ENCODE measurements around the gene CIC.

Gene CIC

GRCh38 chr19:42276821-42277220, 7.8 kb downstream of the CIC start:
- in situ Hi-C loops (cut with HindIII; ENCODE audit: low sequenced_read_pairs) = no loop called here
- TF ChIP-seq, protein P1, sequence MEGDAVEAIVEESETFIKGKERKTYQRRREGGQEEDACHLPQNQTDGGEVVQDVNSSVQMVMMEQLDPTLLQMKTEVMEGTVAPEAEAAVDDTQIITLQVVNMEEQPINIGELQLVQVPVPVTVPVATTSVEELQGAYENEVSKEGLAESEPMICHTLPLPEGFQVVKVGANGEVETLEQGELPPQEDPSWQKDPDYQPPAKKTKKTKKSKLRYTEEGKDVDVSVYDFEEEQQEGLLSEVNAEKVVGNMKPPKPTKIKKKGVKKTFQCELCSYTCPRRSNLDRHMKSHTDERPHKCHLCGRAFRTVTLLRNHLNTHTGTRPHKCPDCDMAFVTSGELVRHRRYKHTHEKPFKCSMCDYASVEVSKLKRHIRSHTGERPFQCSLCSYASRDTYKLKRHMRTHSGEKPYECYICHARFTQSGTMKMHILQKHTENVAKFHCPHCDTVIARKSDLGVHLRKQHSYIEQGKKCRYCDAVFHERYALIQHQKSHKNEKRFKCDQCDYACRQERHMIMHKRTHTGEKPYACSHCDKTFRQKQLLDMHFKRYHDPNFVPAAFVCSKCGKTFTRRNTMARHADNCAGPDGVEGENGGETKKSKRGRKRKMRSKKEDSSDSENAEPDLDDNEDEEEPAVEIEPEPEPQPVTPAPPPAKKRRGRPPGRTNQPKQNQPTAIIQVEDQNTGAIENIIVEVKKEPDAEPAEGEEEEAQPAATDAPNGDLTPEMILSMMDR (IDR thresholded peaks at IDR 0.05; ENCODE audit: low read depth, low read length) = no peak
- DNase-seq (ENCODE audit: low read depth, low spot score) = no peak
- H3K4me3 ChIP-seq (ENCODE audit: low read depth, low read length) = no peak overlapping the region

DNA sequence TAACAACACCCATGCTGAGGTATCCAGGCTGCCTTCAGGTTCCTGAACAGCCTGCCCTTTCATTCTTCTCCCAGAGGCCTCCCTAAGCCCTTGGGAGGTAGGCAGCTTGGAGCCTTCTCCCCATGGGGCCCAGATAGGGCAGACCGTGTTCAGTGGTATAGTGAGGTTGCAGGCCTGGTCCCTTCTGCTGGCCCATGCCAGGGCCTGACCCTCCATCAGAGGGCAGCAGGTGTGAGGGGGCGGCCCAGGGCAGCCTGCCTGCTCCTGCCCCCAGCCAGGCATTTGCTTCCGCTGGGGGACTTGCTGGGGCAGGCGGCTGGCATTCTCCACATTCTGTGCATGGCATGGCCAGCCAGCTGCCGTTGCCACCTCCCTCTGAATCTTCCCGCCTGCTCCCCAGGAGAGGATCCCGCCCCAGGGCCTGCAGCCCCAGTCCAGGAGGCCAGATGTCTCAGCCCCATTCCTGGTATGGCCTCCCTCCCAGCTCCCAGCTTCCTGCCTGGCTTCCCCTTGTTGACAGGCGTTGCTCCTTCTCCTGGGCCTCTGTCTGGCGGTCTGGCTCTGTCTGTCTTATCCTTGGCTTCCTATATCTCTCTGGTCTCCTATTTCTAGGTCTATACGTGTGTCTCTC, 8.9 kb downstream of the CIC start:
- in situ Hi-C loops (cut with HindIII; ENCODE audit: low sequenced_read_pairs) = no loop called here
- DNase-seq (ENCODE audit: low read depth, low spot score) = peak; percentile 22
- H3K4me3 ChIP-seq (ENCODE audit: low read depth, low read length) = no peak overlapping the region
- TF ChIP-seq, protein P1 (IDR thresholded peaks at IDR 0.05; ENCODE audit: low read depth, low read length) = no peak

- TF ChIP-seq, protein P1 (IDR thresholded peaks at IDR 0.05; ENCODE audit: low read depth, low read length) = no peak
- in situ Hi-C loops (cut with HindIII; ENCODE audit: low sequenced_read_pairs) = no loop called here
- H3K4me3 ChIP-seq (ENCODE audit: low read depth, low read length) = no peak overlapping the region
- DNase-seq (ENCODE audit: low read depth, low spot score) = no peak
Measured at GRCh38 chr19:42278452-42279154, 9.6 kb downstream of the CIC start.

DNA sequence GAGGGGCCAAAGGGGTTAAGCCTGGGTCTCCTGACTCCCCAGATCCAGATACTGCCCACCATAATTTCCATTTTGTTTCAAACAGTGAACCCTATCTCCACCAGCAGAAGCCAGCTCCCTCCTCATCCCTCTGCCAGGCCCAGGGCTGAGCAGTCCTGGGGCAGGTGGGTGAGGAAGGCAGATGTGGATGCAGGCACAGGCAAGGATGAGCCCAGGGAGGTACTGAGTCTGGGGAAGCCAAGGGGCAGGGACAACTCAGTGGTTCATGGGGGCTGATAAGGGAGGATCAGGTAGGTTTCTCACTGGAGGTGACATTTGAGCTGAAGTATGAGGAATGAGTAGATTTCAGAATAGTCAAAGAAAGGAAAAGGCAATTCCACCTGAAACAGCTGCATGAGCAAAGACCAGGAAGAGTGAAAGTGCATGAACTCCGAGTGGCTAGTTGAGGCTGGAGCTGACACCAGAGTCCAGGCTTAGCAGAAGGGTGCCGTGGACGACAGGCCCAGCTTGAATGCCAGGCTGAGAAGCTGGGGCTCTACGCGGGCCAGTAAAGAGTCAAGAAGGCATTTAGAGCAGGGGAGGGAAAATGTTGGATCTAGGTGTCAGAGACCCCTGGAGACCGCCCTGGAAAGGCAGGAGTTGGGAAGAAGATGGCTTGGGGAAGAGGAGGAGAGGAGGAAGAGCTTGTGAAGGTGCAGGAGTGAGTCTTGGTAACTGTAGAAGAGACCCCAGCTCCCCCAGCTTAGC, 10.3 kb downstream of the CIC start:
- H3K4me3 ChIP-seq (ENCODE audit: low read depth, low read length) = peak overlapping the region; percentile 72
- in situ Hi-C loops (cut with HindIII; ENCODE audit: low sequenced_read_pairs) = no loop called here
- TF ChIP-seq, protein P1 (IDR thresholded peaks at IDR 0.05; ENCODE audit: low read depth, low read length) = no peak
- peak; percentile 31 for DNase-seq (ENCODE audit: low read depth, low spot score)

DNA sequence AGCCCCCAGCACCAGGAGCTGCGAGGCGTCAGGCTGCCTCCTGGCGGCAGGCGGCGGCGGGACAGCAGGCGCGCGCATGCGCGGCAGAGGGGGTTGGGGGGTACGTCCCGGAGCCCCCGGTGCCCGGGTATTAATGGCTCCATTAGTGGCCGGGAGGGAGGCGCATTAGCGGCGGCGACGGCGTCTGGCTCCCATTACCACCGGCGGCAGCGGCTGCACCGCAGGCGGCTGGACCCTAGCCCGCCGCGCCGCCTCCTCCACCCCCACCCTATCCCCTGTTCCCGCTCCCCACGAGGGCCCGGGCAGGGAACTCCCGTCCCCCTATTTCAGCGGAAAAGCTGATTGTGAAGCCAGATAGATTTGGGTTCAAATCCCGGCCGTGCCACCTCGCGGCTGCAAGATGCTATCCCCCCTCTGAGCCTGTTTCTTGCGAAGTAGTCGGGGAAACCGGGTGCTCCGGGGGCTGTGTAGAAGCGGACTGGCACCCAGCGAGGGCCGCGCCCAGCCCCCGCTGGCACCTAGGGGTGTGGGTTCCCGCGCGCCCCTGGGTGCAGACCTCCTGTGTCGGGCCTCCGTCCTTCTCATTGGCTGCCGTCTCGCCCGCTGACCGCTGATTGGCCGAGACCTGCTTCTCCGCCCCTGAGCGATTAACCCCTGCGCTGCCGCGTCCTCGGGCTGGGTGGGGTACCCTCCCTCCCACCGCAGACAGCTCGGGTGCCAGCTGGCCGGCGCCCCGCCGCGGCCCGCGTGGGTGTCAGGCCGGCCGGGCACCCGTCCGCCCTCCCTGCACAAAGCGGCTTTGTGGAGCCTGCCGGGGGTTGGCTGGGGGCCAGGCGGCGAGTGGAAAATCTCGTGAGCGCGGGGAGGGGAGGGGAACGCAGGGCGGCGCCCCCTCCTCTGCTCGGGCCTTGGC, 11.1 kb downstream of the CIC start:
- TF ChIP-seq, protein P1 (IDR thresholded peaks at IDR 0.05; ENCODE audit: low read depth, low read length) = peak; percentile 85
- DNase-seq (ENCODE audit: low read depth, low spot score) = peak; percentile 91
- H3K4me3 ChIP-seq (ENCODE audit: low read depth, low read length) = peak overlapping the region; percentile 72
- in situ Hi-C loops (cut with HindIII; ENCODE audit: low sequenced_read_pairs) = no loop called here

DNA sequence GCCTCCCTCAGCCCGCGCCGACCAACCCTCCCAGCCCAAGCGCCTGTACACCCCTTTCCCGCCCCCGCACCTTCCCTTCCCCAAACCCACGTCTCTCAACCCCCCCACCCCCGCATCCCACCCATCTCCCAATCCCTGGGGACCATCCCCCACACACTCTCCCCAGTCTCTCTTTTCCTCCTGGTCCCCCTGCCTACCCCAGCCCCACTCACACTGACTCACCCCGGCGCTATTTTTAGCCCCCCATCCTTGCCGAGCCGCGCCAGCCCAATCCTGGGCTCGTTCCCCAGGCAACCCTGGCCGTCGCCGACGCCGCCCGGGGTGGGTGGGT, 11.7 kb downstream of the CIC start:
- H3K4me3 ChIP-seq (ENCODE audit: low read depth, low read length) = peak overlapping the region; percentile 72
- TF ChIP-seq, protein P1 (IDR thresholded peaks at IDR 0.05; ENCODE audit: low read depth, low read length) = no peak
- in situ Hi-C loops (cut with HindIII; ENCODE audit: low sequenced_read_pairs) = no loop called here
- DNase-seq (ENCODE audit: low read depth, low spot score) = peak; percentile 70
